ENCODE data around the gene SNRPF. TPM values are rescaled to one million over a fixed set of nuclear protein-coding genes. Genes with fewer than 3 reads are reported as not detected.
"Not testable (repeated sequence)": the region's sequence is repeated elsewhere in the genome, so short reads cannot be mapped to it uniquely, and the experiment has no call there.

SNRPF gene
- polyA plus RNA-seq (ENCODE audit: insufficient read length in 4 of 4): 100 to 1,000 TPM in 2 of 4 donors, 10 to 100 TPM in 2; 70.1 to 104 (median 97.0) TPM

DNA sequence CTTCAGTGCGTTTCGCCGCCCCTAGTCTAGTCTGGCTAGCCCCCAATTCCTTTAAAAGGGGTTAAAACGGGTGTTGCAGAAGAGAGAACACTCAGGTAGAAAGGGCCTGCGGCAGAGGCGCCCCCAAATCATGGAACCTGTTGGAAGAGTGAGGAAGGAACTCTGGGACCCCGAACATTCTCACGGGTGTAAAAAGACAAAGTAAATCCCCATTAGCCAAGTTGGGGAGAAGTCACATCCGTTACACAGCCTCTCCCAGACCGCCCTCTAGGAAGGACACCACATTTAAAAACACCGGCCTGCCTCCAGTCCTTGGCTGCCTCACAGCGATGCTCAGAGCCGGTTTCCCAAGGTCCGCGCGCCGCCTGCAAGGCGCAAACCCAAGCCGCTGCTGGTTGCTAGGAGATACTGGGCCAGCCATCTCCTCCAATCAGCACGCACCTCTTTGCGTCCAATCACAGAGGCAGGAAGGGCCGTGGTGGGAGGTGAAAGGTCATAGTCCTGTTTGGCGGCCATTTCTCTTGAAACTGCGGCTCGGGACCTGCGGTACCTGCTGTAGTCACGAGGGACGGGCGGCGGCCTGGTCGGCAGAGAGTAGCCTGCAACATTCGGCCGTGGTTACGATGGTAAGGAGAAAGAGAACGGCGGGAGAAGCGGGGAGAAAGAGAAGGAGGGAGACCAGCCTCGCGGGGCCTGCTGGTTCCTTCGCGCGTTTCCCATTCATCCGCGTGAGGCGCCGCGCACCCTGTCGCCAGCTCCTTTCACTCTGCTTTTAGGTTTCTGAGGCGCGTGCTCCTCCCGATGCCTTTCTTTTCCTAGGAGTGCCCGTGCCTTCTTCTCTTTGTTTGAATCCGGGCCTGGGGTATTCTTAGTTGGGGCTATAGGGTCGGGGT lies at the start of gene SNRPF:
Gene SNRPF (plus strand): TSS at position 502 of the 893 bp plus-strand sequence. CDS start 122 bp downstream, at position 624.
- peak; percentile 96 to 98 (median 98) for DNase-seq (ENCODE audit: low read depth in 4 of 4, low spot score in 3 of 4)

DNA sequence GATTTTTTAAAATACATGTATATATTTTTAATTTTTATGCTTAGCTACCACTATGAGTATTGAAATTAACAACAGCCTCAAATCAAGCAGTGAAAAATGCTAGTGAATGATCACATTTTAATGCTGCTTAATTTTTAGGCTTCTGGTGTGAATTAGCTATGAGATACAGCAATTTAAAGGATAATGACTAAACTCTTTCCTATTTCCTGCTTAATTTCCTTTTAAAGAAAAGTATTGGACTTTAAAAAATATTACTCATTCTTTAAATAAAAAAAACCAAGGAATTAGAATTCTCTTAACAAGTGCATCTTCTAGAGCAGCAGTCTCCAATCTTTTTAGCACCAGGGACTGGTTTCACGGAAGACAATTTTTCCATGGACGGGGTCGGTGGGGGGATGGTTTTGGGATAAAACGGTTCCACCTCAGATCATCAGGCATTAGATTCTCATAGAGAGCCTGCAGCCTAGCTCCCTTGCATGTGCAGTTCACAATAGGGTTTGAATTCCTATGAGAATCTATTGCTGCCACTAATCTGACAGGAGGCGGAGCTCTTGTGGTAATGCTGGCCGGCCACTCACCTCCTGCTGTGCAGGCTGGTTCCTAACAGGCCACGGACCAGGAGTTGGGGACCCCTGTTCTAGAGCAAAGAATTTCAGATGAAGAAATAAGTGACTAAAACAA lies 49.6 kb upstream of the SNRPF start:
- no peak for DNase-seq (ENCODE audit: low read depth in 4 of 4, low spot score in 3 of 4)

DNA sequence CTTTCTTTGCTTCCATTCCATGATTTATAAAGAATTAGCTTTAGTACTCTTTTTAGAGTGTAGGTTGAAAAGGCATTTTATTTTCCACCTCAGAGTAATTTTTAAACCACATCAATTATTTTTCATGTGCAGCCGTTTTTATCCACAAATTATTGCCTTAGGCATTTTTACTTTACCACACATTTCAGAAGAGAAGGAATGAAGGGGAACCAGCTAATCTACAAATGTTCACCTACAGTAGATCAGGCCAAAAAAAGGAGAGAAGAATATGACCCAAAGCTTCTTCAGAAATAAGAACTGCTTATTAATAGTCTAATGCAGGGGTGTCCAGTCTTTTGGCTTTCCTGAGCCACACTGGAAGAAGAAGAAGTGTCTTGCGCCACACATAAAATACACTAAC lies 48.3 kb upstream of the SNRPF start:
- no peak for DNase-seq (ENCODE audit: low read depth in 4 of 4, low spot score in 3 of 4)

DNA sequence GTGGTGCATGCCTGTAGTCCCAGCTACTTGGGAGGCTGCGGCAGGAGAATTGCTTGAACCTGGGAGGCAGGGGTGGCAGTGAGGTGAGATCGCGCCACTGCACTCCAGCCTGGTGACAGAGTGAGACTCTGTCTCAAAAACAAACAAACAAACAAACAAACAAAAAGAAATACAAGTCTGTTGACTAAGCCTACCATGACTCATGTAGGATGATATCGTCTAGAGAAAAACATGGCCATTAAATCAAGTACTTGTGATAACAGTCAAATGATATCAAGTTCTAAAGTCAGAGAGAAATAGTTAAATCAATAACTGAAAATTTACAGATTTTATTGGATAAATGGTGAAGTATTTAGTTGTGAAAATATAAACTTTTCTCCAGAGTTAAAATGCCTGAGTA lies 46.6 kb upstream of the SNRPF start:
- DNase-seq (ENCODE audit: low read depth in 4 of 4, low spot score in 3 of 4): not testable (repeated sequence)

DNA sequence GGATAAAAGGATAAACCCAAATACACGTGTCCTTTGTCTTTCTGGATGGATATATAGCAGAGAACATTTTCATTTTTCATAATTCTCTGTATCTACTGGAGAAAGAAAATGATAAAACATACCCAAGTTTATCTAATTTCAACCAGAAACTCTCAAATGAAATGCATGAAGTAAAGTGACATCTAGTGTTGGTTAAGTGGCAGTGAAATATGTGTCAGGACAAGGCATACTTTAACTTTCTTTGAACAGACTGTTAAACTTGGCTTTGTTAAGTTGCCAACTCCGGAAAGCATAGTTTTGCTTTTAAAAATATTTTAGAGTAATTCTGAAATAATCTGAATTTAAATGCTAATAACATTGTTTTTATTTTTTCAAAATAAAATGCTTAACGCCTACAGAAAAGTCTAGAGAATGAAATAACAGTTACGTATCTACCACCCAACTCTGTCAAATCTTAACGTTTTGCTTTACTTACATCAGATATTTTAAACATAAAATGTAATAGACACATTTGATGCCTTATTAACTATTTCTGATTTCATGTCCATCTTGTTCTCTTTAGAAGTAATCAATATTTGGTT lies 43.0 kb upstream of the SNRPF start:
- DNase-seq (ENCODE audit: low read depth in 4 of 4, low spot score in 3 of 4): no peak

DNA sequence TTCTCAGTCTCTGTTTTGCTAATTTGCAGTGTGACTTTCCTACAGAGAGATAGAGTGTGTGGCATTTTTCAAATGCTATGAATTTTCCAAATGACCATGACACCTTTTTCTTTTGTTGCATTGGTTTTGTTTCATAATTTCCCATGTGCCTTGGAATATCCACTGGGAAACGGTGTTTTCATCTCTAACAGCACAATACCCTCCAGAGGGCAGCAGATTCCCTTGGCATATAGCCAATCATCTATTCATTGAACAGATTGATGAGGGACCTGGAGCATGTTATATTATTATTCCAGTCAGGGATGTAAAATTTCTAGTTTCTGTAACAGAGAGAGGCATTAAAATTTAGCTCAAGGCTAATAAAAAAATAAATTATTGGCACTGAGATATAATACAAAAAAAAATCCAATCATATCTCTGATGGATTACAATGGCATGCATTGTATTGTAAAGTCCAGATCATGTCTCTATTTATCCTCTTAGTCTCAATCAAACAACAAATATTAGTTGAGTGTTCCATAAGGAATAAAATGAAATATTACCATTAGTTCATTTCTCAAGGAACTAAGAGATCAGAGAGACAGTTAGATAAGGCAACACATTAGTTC lies 38.6 kb upstream of the SNRPF start:
- no peak for DNase-seq (ENCODE audit: low read depth in 4 of 4, low spot score in 3 of 4)

DNA sequence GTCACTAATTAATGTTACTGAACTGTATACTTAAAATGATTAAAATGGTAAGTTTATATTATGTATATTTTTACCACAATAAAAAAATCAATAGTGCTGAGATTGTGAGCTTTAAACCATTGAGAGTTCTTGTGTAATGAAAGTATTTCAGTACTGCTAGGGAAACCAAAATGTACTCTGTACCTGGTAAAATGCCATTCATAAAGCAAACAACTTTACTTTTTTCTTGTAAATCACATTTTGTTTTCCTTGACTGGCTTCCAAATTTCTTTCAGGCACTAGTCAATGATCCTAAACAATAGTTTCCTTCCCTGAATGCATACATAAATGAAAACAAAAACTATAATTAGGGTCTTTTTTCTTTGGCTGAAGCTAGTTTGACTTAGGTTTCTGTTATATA lies 29.4 kb upstream of the SNRPF start:
- DNase-seq (ENCODE audit: low read depth in 4 of 4, low spot score in 3 of 4): no peak

DNA sequence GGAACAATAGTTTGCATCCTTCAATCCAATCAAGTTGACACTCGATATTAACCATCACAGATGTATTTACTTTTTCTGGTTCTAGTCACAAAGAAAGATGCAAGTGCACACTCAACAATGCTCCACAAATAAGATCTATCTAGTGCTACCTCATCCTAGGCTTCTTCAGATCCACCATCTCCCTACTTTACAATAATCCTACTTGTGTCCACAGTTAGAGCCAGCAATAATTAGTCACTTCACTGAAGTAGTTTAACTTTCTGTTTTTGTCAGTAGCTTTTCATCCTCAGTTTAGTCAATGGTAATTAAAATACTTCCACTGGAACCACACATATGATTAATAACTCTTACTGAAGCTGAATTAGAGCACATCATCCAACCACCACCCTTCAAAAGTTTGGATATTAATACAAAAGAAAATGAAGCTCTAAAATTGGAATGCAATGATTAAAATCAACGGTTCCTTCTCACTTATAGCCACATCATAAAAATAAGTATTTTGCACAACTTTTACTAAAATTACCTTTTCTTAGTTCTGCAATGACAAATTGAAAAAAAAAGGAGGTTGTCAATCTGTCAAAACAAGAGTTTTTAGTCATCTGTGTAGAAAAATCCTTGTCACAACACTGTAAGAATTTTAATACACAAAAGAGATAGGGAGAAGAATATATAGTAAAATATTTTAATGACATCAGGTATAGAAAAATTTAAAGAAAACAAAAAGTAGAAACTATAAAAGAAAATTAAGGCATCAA lies 28.2 kb upstream of the SNRPF start:
- DNase-seq (ENCODE audit: low read depth in 4 of 4, low spot score in 3 of 4): no peak

DNA sequence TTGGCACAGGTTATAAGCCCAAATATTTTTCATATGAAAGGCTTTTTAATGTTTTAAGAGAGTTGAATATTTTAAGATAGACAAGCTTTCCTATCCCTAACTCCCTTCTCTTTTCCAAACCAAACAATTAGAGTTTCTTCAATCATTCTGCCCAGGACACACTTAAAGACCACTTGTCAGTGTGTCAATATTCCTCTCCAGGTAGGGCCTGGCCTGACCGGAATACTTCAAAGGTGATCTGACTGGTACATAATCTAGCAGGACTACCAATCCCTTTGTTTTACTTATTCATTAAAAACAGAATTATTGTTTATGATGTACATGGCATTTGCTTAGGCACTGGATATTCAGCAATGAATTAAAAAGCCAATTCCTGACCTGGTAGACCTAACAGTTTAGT lies 24.2 kb upstream of the SNRPF start:
- no peak for DNase-seq (ENCODE audit: low read depth in 4 of 4, low spot score in 3 of 4)

DNA sequence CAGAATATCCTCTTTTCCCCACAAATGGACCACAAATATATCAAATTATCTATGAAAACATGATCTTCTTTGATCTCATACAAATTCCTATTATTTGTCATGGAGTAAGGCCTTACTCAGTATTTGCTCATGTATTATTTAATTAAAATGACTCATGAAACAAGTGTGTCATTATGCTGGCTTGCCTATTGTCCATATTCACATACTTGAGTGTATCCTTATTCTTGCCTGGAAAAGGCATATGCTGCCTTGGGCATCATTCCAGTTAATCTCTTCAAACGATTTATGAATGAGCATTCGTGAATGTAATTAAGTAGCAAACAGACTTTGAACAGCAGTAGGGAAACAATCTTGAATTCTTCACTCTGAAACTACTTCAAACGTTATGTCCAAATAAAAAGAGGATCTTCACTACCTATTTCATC lies 22.6 kb upstream of the SNRPF start:
- DNase-seq (ENCODE audit: low read depth in 4 of 4, low spot score in 3 of 4): no peak

DNA sequence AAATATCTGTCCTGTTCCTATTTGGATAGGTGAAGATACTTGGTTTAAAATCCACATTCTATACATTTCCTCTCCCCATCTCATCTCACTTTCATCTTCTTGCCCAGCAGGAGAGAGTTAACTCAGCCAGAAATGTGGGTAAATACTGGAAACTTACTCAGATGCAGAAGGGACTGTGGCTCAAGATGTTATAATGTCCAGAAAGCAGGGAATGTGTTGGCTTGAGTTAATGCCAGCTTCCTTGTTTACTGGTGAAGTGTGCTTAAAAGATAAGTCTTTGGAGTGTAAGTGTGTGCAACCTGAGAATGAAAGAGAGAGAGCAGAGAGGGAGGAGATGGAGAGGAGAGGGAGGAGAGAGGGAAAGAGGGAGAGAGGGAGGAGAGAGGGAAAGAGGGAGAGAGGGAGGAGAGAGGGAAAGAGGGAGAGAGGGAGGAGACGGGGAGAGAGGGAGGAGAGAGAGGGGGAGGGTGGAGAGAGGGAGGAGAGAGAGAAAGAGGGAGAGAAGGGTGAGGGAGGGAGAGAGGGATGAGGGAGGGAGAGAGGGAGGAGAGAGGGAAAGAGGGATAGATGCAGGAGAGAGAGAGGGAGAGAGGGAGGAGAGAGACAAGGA lies 22.0 kb upstream of the SNRPF start:
- no peak for DNase-seq (ENCODE audit: low read depth in 4 of 4, low spot score in 3 of 4)

DNA sequence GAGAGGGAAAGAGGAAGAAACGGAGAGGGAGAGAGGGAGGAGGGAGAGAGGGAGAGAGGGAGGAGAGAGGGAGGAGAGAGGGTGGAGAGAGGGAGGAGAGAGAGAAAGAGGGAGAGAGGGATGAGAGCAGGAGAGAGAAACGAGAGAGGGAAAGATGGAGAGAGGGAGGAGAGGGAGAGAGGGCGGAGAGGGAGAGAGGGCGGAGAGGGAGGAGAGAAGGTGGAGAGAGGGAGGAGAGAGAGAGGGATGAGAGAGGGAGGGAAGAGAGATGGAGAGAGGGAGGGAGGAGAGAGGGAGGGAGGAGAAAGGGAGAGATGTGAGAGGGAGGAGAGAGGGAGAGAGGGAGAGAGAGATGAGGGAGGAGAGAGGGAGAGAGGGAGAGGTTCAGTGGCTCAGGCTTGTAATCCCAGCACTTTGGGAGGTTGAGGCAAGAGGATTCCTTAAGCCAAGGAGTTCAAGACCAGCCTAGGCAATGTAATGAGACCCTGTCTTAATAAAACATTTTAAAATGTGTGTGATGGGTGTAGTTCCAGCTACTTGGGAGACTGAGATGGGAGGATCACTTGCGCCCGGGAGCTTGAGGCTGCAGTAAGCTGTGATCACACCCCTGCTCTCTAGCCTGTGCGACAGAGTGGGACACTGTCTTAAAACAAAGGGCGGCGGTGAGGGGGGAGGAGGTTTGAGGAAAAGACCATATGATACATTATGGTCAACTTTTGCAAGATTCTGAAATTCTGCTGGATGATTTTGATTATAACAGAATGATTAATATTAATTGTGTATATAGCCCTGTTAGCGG lies 21.3 kb upstream of the SNRPF start:
- no peak for DNase-seq (ENCODE audit: low read depth in 4 of 4, low spot score in 3 of 4)

DNA sequence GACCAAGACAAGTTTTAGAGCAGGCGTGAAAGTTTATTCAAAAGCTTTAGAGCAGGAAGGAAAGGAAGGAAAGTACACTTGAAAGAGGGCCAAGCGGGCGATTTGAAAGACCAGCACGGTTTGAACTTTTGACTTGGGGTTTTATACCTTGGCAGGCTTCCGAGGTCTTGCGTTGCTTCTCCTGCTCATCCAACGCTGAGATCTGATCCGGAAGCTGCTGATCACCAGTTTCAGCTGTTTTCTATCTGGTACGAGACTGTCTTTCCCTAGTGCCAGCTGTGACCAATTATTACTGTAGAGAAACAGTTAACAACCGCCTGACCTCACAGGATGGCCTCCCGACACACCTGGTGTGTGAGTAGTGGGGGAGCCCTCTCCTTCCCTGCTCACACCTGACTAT lies 20.6 kb upstream of the SNRPF start:
- no peak for DNase-seq (ENCODE audit: low read depth in 4 of 4, low spot score in 3 of 4)

DNA sequence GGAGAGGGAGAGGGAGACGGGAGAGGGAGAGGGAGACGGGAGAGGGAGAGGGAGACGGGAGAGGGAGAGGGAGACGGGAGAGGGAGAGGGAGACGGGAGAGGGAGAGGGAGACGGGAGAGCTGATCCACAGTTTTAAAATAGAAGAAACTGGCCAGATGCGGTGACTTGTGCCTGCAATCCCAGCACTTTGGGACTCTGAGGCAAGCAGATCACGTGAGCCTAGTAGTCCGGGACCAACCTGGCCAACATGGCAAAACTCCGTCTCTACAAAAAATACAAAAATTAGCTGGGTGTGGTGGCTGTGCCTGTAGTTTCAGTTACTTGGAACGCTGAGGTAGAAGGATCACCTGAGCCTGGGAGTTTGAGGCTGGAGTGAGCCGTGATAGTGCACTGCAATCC lies 16.3 kb upstream of the SNRPF start:
- not testable (repeated sequence) for DNase-seq (ENCODE audit: low read depth in 4 of 4, low spot score in 3 of 4)

DNA sequence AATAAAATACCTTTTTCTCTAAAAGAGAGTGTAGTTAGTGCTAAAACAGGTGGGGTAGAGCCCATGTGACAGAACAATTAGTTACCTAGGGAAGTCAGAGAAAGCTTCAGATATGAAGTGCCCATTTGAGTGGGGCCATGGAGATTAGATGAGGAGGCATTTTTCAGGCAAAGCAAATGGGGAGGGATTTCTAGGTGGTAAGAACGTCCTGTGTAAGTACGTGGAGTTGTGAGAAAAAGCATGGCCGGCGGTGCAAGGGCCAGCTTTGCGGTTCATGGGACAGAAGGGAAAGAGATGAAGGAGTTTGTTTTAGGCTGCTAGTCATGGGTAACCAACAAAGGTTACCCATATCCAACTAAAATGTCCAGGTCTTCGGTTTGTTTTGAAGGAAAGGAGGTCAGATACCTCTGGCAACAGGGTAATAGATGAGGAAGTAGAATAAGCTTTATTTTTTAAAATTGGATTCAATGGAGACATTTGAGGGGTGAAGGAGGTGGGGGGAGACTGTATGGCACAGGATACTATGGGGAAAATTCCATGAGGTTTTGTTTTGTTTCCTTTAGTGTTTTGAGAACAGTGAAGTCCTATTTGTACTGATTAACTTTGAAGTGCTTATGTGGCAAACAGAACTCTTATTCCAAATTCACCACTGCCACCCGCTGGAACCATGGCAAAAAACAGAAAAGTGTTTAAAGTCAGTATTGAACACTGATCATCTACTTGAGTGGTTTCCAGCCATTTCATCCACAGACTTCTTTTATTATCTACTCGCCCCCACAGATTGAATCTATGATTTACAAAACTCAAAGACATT lies 10.0 kb upstream of the SNRPF start:
- DNase-seq (ENCODE audit: low read depth in 4 of 4, low spot score in 3 of 4): no peak

DNA sequence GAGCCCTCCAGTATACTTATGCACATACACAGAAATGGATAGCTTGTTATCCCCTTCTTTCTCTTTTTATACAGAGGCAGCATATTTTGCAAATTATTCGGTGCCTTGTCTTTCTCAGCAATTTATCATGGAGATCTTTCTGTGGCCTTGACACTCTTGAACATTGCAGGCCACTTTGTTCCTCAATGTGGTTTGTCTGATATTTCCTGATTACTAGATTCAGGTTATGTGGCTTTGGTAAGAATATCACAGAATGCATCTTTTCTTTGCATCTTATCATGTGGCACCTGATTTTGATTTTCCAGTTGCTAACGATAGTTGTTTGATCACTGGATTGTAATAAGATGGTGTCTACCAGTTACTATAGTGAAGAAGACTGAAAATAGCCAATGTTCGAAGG lies 7.1 kb upstream of the SNRPF start:
- DNase-seq (ENCODE audit: low read depth in 4 of 4, low spot score in 3 of 4): no peak

DNA sequence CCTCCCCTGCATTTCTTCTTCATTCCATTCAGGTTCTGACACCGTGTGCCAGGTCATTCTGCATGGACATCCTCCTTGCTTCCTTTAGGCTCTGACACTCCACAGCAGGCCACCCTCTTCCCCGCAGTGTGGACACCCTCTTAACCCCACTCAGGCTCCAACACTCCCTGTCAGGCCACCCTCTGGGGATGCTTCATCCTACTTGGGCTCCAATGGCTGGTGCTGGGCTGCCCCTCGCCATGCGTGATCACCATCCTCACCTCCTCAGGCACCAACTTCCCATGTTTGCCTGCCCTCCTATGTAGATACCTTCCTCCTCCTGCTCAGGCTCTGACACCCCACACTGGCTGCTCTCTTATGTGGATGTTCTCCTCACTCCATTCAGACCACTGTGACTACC lies 6.6 kb upstream of the SNRPF start:
- DNase-seq (ENCODE audit: low read depth in 4 of 4, low spot score in 3 of 4): no peak

DNA sequence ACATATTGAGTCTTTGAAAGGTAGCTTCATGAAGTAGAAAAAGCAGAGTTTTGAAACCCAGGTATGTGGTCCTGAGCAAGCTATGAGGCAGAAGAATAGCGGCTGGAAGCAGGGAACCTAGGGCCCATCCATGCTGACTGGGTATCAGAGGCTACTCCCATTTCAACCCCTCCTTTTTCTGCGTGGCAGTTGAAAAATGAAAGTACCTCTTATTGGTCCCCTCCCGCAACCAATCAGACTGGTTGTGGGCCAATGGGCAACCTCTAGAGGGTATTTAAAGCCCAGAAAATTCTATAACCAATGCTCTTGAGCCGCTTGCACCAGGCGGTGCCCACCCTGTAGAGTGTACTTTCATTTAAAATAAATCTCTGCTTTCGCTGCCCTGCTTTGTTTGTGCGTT lies 1.6 kb upstream of the SNRPF start:
- no peak for DNase-seq (ENCODE audit: low read depth in 4 of 4, low spot score in 3 of 4)
